Loucy (cell line): Measurements from ENCODE around the gene ARHGAP19.

ENCODE experiments used
- H2AFZ ChIP-seq: fragments of 200-600 bp; sonication (generic); 2 replicates; pipeline ENCODE4 v1.6.0; 2016; ENCODE audit warnings: antibody characterized with exemption, mild to moderate bottlenecking, low read length, moderate library complexity
- H3F3A ChIP-seq: fragments of 200-600 bp; 2 replicates; pipeline ENCODE4 v1.6.0; 2016; ENCODE audit warnings: antibody characterized with exemption, low read depth, mild to moderate bottlenecking
- H3K27me3 ChIP-seq: fragments of 200-600 bp; sonication (generic); 2 replicates; pipeline ENCODE4 v1.6.1; 2014; ENCODE audit warnings: low read length, mild to moderate bottlenecking; ENCODE audit not compliant: insufficient read depth, poor library complexity, severe bottlenecking
- H3K36me3 ChIP-seq: fragments of 200-600 bp; sonication (generic); 2 replicates; pipeline ENCODE4 v1.6.1; 2016; ENCODE audit warnings: low read length; ENCODE audit not compliant: insufficient read depth
- H3K4me1 ChIP-seq: fragments of 200-600 bp; sonication (generic); 2 replicates; pipeline ENCODE4 v1.5.1; 2014; ENCODE audit warnings: low read length, mild to moderate bottlenecking; ENCODE audit not compliant: insufficient read depth, poor library complexity, severe bottlenecking
- H3K4me2 ChIP-seq: fragments of 200-600 bp; sonication (generic); 2 replicates; pipeline ENCODE4 v1.6.0; 2014; ENCODE audit warnings: antibody characterized with exemption, low read length, low read depth, mild to moderate bottlenecking; ENCODE audit not compliant: poor library complexity, severe bottlenecking
- H3K4me3 ChIP-seq: fragments of 200-600 bp; sonication (generic); 2 replicates; pipeline ENCODE4 v1.5.1; 2014; ENCODE audit warnings: low read length, mild to moderate bottlenecking, mixed read lengths; ENCODE audit not compliant: poor library complexity, severe bottlenecking
- H3K79me2 ChIP-seq: fragments of 200-600 bp; sonication (generic); 2 replicates; pipeline ENCODE4 v1.6.1; 2014; ENCODE audit warnings: low read length; ENCODE audit not compliant: insufficient read depth
- H3K9ac ChIP-seq: fragments of 200-600 bp; sonication (generic); 2 replicates; pipeline ENCODE4 v1.6.0; 2014; ENCODE audit warnings: mild to moderate bottlenecking, low read depth, low read length, moderate library complexity; ENCODE audit not compliant: poor library complexity, severe bottlenecking
- H3K9me2 ChIP-seq: fragments of 200-600 bp; sonication (generic); replicated peaks from 2 replicates; pipeline ENCODE4 v1.6.1; 2016; ENCODE audit warnings: low read depth, low read length, mixed read lengths
- H3K9me3 ChIP-seq: fragments of 200-600 bp; sonication (generic); 2 replicates; pipeline ENCODE4 v1.6.1; 2014; ENCODE audit warnings: mild to moderate bottlenecking, antibody characterized with exemption, low read length, low read depth; ENCODE audit not compliant: insufficient read depth
- H4K20me1 ChIP-seq: fragments of 200-600 bp; sonication (generic); 2 replicates; pipeline ENCODE4 v1.6.0; 2014; ENCODE audit warnings: antibody characterized with exemption, low read length, mild to moderate bottlenecking; ENCODE audit not compliant: insufficient read depth, poor library complexity, severe bottlenecking
- CTCF ChIP-seq: fragments of 200-600 bp; sonication (generic); conservative IDR thresholded peaks from 2 replicates; pipeline ENCODE4 v1.5.1; 2014; ENCODE audit warnings: mild to moderate bottlenecking, antibody characterized with exemption, low read length
- EZH2phosphoT487 ChIP-seq: fragments of 200-600 bp; IDR thresholded peaks from 2 replicates; pipeline ENCODE4 v1.6.1; 2018; ENCODE audit warnings: antibody characterized with exemption, mild to moderate bottlenecking, moderate library complexity, borderline replicate concordance

Gene ARHGAP19

GRCh38 chr10:97243836-97244235, 48.6 kb downstream of the ARHGAP19 start:
- no peak overlapping the region for H3K4me2 ChIP-seq
- H3K4me1 ChIP-seq = no peaks in the 10 kb centered on the region
- no peak overlapping the region for H3K4me3 ChIP-seq
- peaks cover 44% of the 10 kb centered on the region; the same call in 1 of the 2 replicates for H3K36me3 ChIP-seq
- H4K20me1 ChIP-seq = no peaks in the 10 kb centered on the region
- no peaks in the 10 kb centered on the region for H3K27me3 ChIP-seq
- no peaks in the 10 kb centered on the region for H3F3A ChIP-seq
- H3K79me2 ChIP-seq = no peaks in the 10 kb centered on the region
- no peaks in the 10 kb centered on the region for H3K9me2 ChIP-seq
- H3K9ac ChIP-seq = no peak overlapping the region
- TF ChIP-seq EZH2phosphoT487 (no peak), CTCF (no peak)
- no peaks in the 10 kb centered on the region for H3K9me3 ChIP-seq
- H2AFZ ChIP-seq = no peak overlapping the region

- TF ChIP-seq CTCF (no peak), EZH2phosphoT487 (no peak)
- Histone ChIP-seq H2AFZ (no peak overlapping the region), H3K27me3 (no peaks in the 10 kb centered on the region), H3K9me2 (no peaks in the 10 kb centered on the region), H3K4me2 (no peak overlapping the region), H3K4me3 (no peak overlapping the region), H3K9ac (no peak overlapping the region), H3F3A (0 out of 2 replicates have a peak, but pooled peaks cover 2% of the 10 kb centered on the region), H3K36me3 (peaks cover 29% of the 10 kb centered on the region; the same call in 1 of the 2 replicates), H3K79me2 (no peaks in the 10 kb centered on the region), H4K20me1 (no peaks in the 10 kb centered on the region), H3K9me3 (no peaks in the 10 kb centered on the region), H3K4me1 (no peaks in the 10 kb centered on the region)
Measured at GRCh38 chr10:97238855-97239254, 53.6 kb downstream of the ARHGAP19 start.

- H3F3A ChIP-seq = 0 out of 2 replicates have a peak, but pooled peaks cover 2% of the 10 kb centered on the region
- TF ChIP-seq CTCF = no peak
- TF ChIP-seq EZH2phosphoT487 = no peak
- H3K4me2 ChIP-seq = no peak overlapping the region
- no peaks in the 10 kb centered on the region for H4K20me1 ChIP-seq
- H3K27me3 ChIP-seq = no peaks in the 10 kb centered on the region
- H3K9me3 ChIP-seq = no peaks in the 10 kb centered on the region
- H3K36me3 ChIP-seq = peaks cover 23% of the 10 kb centered on the region; the same call in 1 of the 2 replicates
- H2AFZ ChIP-seq = no peak overlapping the region
- no peak overlapping the region for H3K9ac ChIP-seq
- no peak overlapping the region for H3K4me3 ChIP-seq
- no peaks in the 10 kb centered on the region for H3K79me2 ChIP-seq
- H3K4me1 ChIP-seq = no peaks in the 10 kb centered on the region
- H3K9me2 ChIP-seq = no peaks in the 10 kb centered on the region
Measured at GRCh38 chr10:97235353-97235752, 57.1 kb downstream of the ARHGAP19 start.
